Measurements from ENCODE around the gene PTGFR. TPM values are rescaled to one million over a fixed set of nuclear protein-coding genes. Genes with fewer than 3 reads are reported as not detected.

The PTGFR gene
- total RNA-seq, 2 experiments from 2014 or later, result not detected

DNA sequence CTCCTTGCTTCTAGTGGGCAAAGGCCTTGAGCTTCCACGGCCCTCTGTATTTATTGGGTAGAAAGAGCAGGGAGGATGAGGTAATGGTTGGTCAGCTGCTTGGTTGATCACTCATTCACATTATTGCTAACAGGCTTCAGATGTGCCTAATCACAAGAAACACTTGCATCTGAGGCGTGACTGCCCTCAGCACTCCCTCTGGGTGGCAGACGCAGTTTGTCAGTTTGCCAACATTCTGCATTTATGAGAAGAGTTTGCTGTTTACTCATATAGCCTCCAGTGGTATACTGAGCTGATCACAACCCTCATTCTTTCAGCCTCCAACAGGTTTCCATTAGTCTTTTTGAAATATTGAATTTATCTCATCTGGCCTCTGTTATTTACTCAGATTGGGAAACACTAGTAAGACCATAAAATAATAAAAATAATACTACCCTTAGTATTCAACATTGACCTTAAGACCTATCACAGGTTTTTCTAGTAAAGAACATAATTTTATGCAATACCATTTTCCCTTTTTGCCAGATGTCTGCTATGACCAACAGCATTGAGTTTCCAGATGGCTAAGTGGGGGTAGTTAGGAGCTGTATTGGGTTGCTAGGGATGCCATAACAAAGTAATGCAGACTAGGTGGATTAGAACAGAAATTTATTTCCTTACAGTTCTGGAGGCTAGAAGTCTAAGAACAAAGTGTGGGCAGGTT is 53.3 kb downstream of the PTGFR start:
- no peak overlapping the region for H3K27ac Mint-ChIP-seq
- H3K4me1 Mint-ChIP-seq, result no peaks in the 10 kb centered on the region
- H3K27me3 Mint-ChIP-seq, result no peaks in the 10 kb centered on the region
- no peak overlapping the region for H3K4me3 Mint-ChIP-seq
- H3K36me3 Mint-ChIP-seq, result peaks cover 2% of the 10 kb centered on the region
- no peak for DNase-seq
- peaks cover 7% of the 10 kb centered on the region for H3K9me3 Mint-ChIP-seq

DNA sequence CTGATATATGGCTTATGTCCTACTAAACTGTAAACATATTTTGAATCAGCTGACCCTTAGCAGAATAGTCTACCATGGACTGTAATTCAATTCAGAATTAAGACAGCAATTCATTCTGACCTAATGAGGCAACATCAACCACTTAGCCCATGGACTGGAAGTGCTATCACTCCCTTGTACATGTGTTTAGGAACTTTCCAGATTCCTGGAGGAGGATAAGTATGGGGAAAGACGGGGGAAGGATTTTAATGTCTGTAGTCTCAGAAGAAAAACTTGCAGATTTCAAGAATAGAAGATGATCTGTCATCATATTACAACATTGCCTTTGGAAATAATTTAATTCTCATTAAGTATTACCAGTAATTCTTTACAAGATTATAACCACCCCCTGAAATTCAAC is 56.3 kb downstream of the PTGFR start:
- H3K27me3 Mint-ChIP-seq, result no peaks in the 10 kb centered on the region
- no peak overlapping the region for H3K4me3 Mint-ChIP-seq
- H3K4me1 Mint-ChIP-seq, result no peaks in the 10 kb centered on the region
- DNase-seq, result no peak
- H3K36me3 Mint-ChIP-seq, result no peaks in the 10 kb centered on the region
- H3K9me3 Mint-ChIP-seq, result peaks cover 10% of the 10 kb centered on the region
- H3K27ac Mint-ChIP-seq, result no peak overlapping the region

DNA sequence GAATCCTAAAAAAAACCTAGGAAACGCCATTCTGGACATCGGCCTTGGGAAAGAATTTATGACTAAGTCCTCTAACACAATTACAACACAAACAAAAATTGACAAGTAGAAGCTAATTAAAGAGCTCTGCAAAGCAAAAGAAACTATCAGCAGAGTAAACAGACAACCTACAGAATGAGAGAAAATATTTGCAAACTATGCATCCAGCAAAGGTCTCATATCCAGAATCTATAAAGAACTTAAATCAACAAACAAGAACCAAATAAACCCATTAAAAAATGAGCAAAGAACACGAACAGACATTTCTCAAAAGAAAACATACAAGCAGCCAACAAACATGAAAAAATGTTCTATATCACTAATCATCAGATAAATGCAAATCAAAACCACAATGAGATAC is 58.6 kb downstream of the PTGFR start:
- no peak overlapping the region for H3K27ac Mint-ChIP-seq
- H3K4me1 Mint-ChIP-seq, result no peaks in the 10 kb centered on the region
- no peaks in the 10 kb centered on the region for H3K36me3 Mint-ChIP-seq
- peaks cover 10% of the 10 kb centered on the region for H3K9me3 Mint-ChIP-seq
- no peak for DNase-seq
- peaks cover 4% of the 10 kb centered on the region for H3K27me3 Mint-ChIP-seq
- H3K4me3 Mint-ChIP-seq, result no peak overlapping the region

DNA sequence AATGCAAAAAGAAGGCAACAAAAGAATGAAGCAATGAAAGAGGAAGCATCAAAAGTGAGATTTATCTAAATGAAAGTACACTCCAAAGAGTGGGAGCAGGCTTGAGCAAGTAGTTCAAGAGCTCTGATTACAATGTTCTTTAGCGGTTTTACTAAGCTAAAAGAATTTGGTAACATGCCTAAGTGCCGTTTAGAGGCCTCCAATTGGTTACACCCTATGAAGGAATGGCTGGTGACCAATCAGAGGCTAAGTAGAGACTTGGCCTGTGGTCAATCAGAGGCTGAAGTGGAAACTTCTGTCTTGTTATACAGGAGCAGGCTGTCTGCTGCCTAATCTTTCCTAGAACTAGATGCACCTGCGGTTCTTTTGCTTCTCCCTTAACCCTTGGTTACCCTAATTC is 59.1 kb downstream of the PTGFR start:
- no peaks in the 10 kb centered on the region for H3K4me1 Mint-ChIP-seq
- H3K27ac Mint-ChIP-seq, result no peak overlapping the region
- H3K9me3 Mint-ChIP-seq, result peaks cover 11% of the 10 kb centered on the region
- H3K4me3 Mint-ChIP-seq, result no peak overlapping the region
- H3K27me3 Mint-ChIP-seq, result peaks cover 4% of the 10 kb centered on the region
- DNase-seq, result no peak
- no peaks in the 10 kb centered on the region for H3K36me3 Mint-ChIP-seq

DNA sequence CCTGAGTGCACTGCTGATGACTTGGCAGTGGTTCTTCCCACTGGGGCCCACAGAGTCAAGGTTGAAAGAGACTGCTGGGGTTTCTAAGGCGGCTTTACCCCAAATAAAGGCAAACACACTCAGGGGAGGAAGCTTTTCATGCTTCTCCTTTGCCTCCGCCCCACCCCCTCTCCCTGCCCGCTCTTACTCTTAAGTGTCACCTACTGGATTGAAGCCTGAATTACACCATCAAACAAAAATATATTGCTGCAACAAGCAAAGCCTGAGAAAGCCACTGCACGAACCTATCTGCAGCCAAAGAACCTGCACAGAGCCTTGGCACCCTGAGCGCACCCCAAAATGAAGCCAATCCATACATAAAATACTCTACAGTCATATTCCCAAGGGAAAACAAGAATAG is 63.1 kb downstream of the PTGFR start:
- Mint-ChIP-seq H3K36me3 (no peaks in the 10 kb centered on the region), H3K27me3 (peaks cover 8% of the 10 kb centered on the region), H3K4me3 (no peak overlapping the region), H3K27ac (no peak overlapping the region), H3K4me1 (no peaks in the 10 kb centered on the region), H3K9me3 (peaks cover 11% of the 10 kb centered on the region)
- no peak for DNase-seq

DNA sequence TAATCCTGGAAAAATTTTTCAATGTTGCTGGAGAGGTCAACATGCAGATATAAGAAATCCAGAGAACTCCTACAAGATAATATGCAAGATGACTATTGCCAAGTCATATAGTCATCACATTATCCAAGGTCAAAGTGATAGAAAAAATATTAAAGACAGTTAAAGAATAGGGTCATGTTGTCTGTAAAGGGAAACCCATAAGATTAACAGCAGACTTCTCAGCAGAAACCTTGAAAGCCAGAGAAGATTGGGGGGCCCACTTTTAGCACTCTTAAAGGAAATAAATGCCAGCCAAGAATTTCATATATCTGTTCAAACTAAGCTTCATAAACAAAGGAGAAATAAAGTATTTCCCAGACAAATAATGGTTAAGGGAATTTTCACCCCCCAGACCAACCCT is 64.1 kb downstream of the PTGFR start:
- no peak overlapping the region for H3K4me3 Mint-ChIP-seq
- H3K27me3 Mint-ChIP-seq, result peaks cover 8% of the 10 kb centered on the region
- H3K36me3 Mint-ChIP-seq, result no peaks in the 10 kb centered on the region
- no peak for DNase-seq
- H3K27ac Mint-ChIP-seq, result no peak overlapping the region
- no peaks in the 10 kb centered on the region for H3K4me1 Mint-ChIP-seq
- H3K9me3 Mint-ChIP-seq, result peaks cover 11% of the 10 kb centered on the region

DNA sequence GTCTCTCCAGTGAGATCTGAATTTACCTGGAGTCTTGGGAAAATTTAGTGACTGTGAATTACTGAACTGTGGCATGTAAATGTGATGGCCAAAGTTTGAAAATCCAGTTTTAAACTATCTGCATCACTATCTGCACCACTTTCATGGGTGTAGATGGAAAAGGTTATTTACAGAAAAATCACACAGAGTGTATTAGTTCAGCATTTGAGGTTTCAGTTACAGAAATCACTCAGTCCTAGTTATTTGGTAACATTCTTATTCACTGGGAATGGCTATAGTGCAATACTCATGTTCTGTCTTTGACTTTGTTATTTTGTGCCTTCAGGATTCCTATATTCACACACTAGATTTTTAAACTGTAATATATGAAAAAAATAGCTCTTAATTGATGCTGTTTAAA is 68.9 kb downstream of the PTGFR start:
- Mint-ChIP-seq H3K27me3 (peaks cover 4% of the 10 kb centered on the region), H3K36me3 (no peaks in the 10 kb centered on the region), H3K27ac (no peak overlapping the region), H3K9me3 (no peaks in the 10 kb centered on the region), H3K4me3 (no peak overlapping the region), H3K4me1 (no peaks in the 10 kb centered on the region)
- no peak for DNase-seq

DNA sequence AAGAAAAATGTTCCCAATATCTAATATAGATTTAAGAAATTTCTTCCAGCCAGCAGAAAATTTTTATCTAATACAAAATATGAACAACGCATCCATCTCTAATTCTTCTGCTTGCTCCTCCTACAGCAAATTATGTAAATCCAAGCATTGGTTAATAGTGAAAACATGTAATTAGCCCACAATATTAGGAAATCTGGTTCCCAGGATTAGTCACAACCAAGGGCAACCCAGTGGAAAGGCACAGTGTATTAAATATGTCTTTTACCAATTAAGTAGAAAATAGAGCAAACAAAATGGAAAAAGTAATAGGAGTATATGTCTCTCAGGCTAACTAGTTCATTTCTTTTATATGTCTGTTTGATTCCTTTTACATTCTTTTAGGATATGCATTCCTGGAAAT is 70.0 kb downstream of the PTGFR start:
- Mint-ChIP-seq H3K4me1 (no peaks in the 10 kb centered on the region), H3K4me3 (no peak overlapping the region), H3K27me3 (peaks cover 4% of the 10 kb centered on the region), H3K36me3 (no peaks in the 10 kb centered on the region), H3K27ac (no peak overlapping the region), H3K9me3 (no peaks in the 10 kb centered on the region)
- DNase-seq, result no peak

DNA sequence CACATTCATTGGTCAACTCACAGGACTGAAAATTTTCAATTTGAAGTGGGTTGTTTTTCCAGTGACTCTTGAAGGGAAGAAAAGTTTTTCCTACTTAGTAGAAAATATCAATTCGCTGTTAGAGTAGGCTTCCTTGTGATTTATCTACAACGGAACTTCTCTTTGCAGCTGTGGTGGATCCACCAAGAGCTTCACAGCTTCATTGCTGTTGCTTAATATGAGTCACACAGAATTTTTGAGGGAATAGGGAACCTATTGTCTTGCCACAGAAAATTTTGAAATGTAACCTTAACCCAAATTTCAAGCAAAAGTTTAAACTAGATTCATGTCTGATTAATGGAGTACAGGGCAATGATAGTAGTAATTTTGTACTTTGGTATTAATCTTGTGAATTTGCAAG is 71.1 kb downstream of the PTGFR start:
- Mint-ChIP-seq H3K36me3 (no peaks in the 10 kb centered on the region), H3K27ac (no peak overlapping the region), H3K9me3 (no peaks in the 10 kb centered on the region), H3K27me3 (no peaks in the 10 kb centered on the region), H3K4me3 (no peak overlapping the region), H3K4me1 (no peaks in the 10 kb centered on the region)
- DNase-seq, result no peak

DNA sequence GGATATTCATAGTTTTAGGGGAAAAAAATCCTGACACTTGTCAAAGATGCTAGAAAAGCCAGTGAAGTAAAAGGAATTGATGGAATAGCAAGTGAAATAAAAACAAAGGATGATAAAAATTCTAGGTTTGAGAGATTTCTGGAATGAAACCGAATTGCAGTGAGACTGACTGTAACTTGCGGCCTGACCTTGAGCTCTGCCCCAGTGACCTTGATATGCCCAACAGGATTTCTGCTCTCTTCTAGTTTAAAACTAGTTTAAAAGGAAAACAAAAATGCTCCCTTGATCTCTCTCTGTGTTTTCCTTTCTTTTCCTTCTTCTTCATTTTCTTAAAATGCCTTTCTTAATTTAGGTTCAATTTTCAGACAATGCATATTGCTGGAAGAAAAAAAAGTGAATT is 74.6 kb downstream of the PTGFR start:
- DNase-seq, result no peak
- no peak overlapping the region for H3K4me3 Mint-ChIP-seq
- no peaks in the 10 kb centered on the region for H3K36me3 Mint-ChIP-seq
- no peak overlapping the region for H3K27ac Mint-ChIP-seq
- no peaks in the 10 kb centered on the region for H3K9me3 Mint-ChIP-seq
- H3K4me1 Mint-ChIP-seq, result no peaks in the 10 kb centered on the region
- no peaks in the 10 kb centered on the region for H3K27me3 Mint-ChIP-seq

DNA sequence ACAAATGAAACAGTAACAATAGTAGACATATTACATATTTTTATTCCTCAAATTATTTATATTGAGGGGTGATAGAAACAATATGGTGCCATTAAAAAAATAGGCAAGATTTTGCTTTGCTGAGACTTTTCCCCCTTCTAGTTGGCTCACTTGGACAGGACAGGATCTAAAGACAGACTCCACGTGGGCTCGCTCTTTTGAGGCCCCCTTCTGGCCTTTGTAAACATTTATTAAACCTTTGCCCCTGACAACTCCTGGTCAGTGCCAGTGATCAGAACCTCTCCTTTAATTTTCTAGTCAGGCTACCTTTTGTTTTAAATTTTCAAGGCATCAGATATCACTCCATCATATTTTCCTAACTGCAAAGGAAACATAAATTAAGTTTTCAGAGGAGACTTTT is 79.8 kb downstream of the PTGFR start:
- Mint-ChIP-seq H3K9me3 (no peaks in the 10 kb centered on the region), H3K36me3 (no peaks in the 10 kb centered on the region), H3K27ac (no peak overlapping the region), H3K4me3 (no peak overlapping the region), H3K27me3 (no peaks in the 10 kb centered on the region), H3K4me1 (no peaks in the 10 kb centered on the region)
- no peak for DNase-seq

DNA sequence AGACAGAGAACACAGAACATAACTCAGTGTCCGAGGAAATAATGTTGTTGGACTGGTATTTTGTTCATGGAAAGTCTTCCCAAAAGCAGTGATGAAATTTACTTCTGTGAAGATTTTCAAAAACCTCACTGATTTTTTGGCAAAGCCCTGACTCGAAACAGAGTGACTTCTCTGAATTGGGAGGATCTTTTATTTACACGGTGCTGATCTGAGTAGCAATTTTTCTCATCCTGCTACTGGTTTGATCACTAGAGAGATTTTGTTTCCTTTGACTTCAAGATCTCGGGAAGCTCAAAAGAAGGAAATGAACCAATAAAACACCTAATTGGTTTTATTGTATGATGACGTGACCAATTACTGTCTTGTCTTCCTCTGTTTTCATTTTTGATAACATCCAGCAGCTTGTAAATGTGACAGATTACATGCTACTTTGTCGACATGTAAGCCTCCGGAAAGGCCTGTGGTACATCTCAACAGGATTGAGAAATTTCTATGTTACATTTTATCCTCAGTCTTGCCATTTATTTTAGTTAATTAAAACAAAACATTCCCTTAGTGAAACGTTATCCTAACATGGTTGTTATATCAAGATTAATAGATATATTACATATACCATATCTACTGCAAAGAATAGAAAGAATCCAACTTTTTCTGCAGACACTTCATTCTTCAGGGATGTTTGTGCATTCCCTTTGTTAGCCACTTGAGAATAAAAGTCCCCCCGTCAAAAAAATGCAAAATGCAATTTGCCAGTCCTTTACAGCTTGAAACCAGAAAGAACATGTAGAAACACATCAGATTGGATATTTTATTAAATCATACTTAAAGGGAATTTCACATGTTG is 86.7 kb downstream of the PTGFR start:
- no peaks in the 10 kb centered on the region for H3K4me1 Mint-ChIP-seq
- H3K27ac Mint-ChIP-seq, result no peak overlapping the region
- no peaks in the 10 kb centered on the region for H3K36me3 Mint-ChIP-seq
- no peak for DNase-seq
- H3K9me3 Mint-ChIP-seq, result no peaks in the 10 kb centered on the region
- H3K27me3 Mint-ChIP-seq, result no peaks in the 10 kb centered on the region
- H3K4me3 Mint-ChIP-seq, result no peak overlapping the region

DNA sequence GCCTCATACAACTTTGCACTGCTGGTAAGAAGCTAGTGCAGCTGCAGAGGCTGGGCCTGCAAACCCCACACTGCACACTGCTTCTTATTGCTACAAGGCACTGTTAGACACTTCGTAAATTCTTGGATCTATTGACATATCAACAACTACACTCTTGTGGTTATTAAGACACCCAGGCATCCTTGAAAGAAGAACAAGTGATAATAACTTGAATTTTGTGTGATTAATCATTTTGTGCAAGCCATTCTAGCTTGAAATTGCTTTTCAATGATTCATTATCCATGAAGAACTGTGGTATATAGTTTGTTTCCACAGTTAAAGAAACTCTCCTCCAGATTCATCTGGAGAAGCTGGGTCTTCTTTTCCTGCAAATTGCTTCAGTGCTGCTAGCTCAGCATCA is 95.8 kb downstream of the PTGFR start:
- Mint-ChIP-seq H3K27ac (no peak overlapping the region), H3K27me3 (peaks cover 6% of the 10 kb centered on the region), H3K4me3 (no peak overlapping the region), H3K36me3 (no peaks in the 10 kb centered on the region), H3K4me1 (no peaks in the 10 kb centered on the region), H3K9me3 (no peaks in the 10 kb centered on the region)
- no peak for DNase-seq

DNA sequence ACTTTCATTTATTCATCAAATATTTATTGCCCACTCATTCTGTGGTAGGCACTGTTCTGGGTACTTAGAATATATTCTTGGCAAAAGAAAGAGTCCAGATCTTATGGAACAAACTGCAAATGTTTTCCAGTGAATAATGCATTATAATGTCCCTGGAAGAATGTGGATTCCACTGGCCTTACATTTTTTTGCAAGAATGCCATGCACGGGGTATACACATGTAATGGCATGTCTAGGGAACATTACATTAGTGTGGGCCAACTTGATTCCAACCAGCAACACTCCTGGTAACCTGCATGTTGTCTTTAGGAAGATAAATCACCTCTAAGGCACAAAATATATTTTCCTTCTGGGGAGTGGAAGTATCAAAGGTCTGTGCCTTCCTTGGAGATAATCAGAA is 96.4 kb downstream of the PTGFR start:
- DNase-seq, result no peak
- Mint-ChIP-seq H3K36me3 (no peaks in the 10 kb centered on the region), H3K27me3 (peaks cover 6% of the 10 kb centered on the region), H3K4me3 (no peak overlapping the region), H3K4me1 (no peaks in the 10 kb centered on the region), H3K9me3 (no peaks in the 10 kb centered on the region), H3K27ac (no peak overlapping the region)
